Upper lobe of left lung (tissue), 4 donors: Measurements from ENCODE around the gene B3GNT3.

Experiments used
- POLR2A ChIP-seq, 4 donors: fragments of 450-650 bp; IDR thresholded peaks; one replicate each; pipeline ENCODE4 v1.5.1; 2016 to 2017; ENCODE audit warnings: antibody characterized with exemption in 4 of 4, mild to moderate bottlenecking in 2 of 4
- TF ChIP-seq, protein P1 (sequence below), 6 experiments: fragments of 450-650 bp in 4 of 6; fragments of 200-600 bp in 2 of 6; sonication (generic) in 2 of 6; IDR thresholded peaks; one replicate each; pipeline ENCODE4 v1.5.1; 2016 to 2019; ENCODE audit warnings: antibody characterized with exemption in 6 of 6

DNA sequence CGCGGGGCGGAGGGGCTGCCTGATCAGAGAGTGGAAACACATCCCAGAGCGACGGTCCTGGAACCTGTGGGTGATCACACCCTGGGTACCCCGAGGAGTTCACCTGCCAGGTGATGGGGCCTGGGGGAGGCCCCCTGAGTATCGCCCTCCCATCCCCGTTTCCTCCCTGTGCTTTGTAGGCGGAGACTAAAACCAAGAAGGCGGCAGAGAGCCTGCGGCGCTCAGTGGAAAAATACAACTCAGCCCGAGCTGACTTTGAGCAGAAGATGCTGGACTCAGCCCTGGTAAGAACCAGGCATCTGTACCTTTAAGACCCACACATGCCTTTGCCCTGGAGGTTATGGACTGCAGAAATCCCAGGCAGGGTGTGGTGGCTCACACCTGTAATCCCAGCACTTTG, 24.3 kb upstream of the B3GNT3 start:
- TF ChIP-seq, protein P1, sequence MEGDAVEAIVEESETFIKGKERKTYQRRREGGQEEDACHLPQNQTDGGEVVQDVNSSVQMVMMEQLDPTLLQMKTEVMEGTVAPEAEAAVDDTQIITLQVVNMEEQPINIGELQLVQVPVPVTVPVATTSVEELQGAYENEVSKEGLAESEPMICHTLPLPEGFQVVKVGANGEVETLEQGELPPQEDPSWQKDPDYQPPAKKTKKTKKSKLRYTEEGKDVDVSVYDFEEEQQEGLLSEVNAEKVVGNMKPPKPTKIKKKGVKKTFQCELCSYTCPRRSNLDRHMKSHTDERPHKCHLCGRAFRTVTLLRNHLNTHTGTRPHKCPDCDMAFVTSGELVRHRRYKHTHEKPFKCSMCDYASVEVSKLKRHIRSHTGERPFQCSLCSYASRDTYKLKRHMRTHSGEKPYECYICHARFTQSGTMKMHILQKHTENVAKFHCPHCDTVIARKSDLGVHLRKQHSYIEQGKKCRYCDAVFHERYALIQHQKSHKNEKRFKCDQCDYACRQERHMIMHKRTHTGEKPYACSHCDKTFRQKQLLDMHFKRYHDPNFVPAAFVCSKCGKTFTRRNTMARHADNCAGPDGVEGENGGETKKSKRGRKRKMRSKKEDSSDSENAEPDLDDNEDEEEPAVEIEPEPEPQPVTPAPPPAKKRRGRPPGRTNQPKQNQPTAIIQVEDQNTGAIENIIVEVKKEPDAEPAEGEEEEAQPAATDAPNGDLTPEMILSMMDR (IDR thresholded peaks at IDR 0.05), result no peak
- no peak for TF ChIP-seq POLR2A (IDR thresholded peaks at IDR 0.05)
